HEK293T (cell line): ENCODE data around the gene ATAD3C.
"Not testable (repeated sequence)": the region's sequence is repeated elsewhere in the genome, so short reads cannot be mapped to it uniquely, and the experiment has no call there.

ENCODE experiments used
- CTCF ChIA-PET: fragments of 350-600 bp; formaldehyde crosslinking; extraction: SDS; loops from one replicate; lab custom pipeline; 2021; ENCODE audit warnings: antibody characterized with exemption, inconsistent platforms; lab: Yijun Ruan, JAX
- POLR2A ChIA-PET: fragments of 350-600 bp; formaldehyde crosslinking; extraction: SDS; loops from one replicate; lab custom pipeline; 2020; ENCODE audit warnings: antibody characterized with exemption, inconsistent platforms; lab: Yijun Ruan, JAX
- DNase-seq: peaks from one replicate; pipeline ENCODE4 v3.0.0; 2012; ENCODE audit warnings: mixed read lengths; ENCODE audit errors: extremely low spot score
- ARNT ChIP-seq: fragments of 450-650 bp; IDR thresholded peaks from 2 replicates; pipeline ENCODE4 v1.6.1; 2017; ENCODE audit warnings: mild to moderate bottlenecking
- BHLHE40 ChIP-seq: fragments of 450-650 bp; IDR thresholded peaks from 2 replicates; pipeline ENCODE4 v1.6.1; 2016; ENCODE audit warnings: mild to moderate bottlenecking, moderate library complexity, borderline replicate concordance
- CTBP1 ChIP-seq: fragments of 450-650 bp; IDR thresholded peaks from 2 replicates; pipeline ENCODE4 v1.6.1; 2016; ENCODE audit warnings: borderline replicate concordance
- ELF4 ChIP-seq: fragments of 450-650 bp; IDR thresholded peaks from 2 replicates; pipeline ENCODE4 v1.6.1; 2017; ENCODE audit warnings: antibody characterized with exemption
- FOXA1 ChIP-seq: fragments of 450-650 bp; IDR thresholded peaks from 2 replicates; pipeline ENCODE4 v1.6.1; 2016; ENCODE audit warnings: mild to moderate bottlenecking
- FOXK2 ChIP-seq: fragments of 450-650 bp; IDR thresholded peaks from 2 replicates; pipeline ENCODE4 v1.6.1; 2016; ENCODE audit warnings: mild to moderate bottlenecking
- FOXM1 ChIP-seq: fragments of 450-650 bp; IDR thresholded peaks from 2 replicates; pipeline ENCODE4 v1.6.1; 2017; ENCODE audit warnings: mild to moderate bottlenecking, borderline replicate concordance
- HDGF ChIP-seq: fragments of 450-650 bp; IDR thresholded peaks from 2 replicates; pipeline ENCODE4 v1.6.1; 2017; ENCODE audit warnings: antibody characterized with exemption, borderline replicate concordance
- L3MBTL2 ChIP-seq: fragments of 450-650 bp; conservative IDR thresholded peaks from 2 replicates; pipeline ENCODE4 v1.6.1; 2016; ENCODE audit warnings: mild to moderate bottlenecking
- LEF1 ChIP-seq: fragments of 450-650 bp; IDR thresholded peaks from 2 replicates; pipeline ENCODE4 v1.6.1; 2017; ENCODE audit warnings: mild to moderate bottlenecking, borderline replicate concordance
- NFRKB ChIP-seq: fragments of 450-650 bp; IDR thresholded peaks from 2 replicates; pipeline ENCODE4 v1.6.1; 2016; ENCODE audit warnings: mild to moderate bottlenecking, moderate library complexity
- SP1 ChIP-seq: fragments of 450-650 bp; IDR thresholded peaks from 2 replicates; pipeline ENCODE4 v1.6.1; 2017
- SUZ12 ChIP-seq: fragments of 450-650 bp; IDR thresholded peaks from 2 replicates; pipeline ENCODE4 v1.6.1; 2016; ENCODE audit warnings: mild to moderate bottlenecking
- TARDBP ChIP-seq: fragments of 450-650 bp; IDR thresholded peaks from 2 replicates; pipeline ENCODE4 v1.6.1; 2016
- ZNF384 ChIP-seq: fragments of 450-650 bp; IDR thresholded peaks from 2 replicates; pipeline ENCODE4 v1.6.1; 2016
- TF ChIP-seq, protein P1 (sequence below): fragments of 450-650 bp; IDR thresholded peaks from 2 replicates; pipeline ENCODE4 v1.6.1; 2016

ATAD3C gene

DNA sequence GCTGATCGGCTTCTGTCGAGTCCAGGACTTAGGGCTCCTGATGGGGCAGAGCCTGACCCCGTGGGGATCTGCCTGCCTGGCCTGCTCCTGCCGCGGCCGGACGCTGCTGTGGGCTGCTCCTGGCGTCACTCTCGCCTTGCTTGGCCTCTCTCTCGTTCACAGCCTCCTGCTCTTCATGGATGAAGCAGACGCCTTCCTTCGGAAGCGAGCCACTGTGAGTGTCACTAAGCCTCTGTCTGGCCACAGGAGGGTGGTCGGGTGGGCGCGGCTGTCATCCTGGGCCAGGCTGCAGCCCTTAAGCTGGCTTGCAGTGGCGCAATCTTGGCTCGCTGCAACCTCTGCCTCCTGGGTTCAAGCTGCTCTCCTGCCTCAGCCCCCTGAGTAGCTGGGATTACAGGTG, 38.2 kb downstream of the ATAD3C start:
- POLR2A ChIA-PET, result no interaction called here
- TF ChIP-seq SP1 (no peak), FOXM1 (no peak), CTBP1 (no peak), FOXK2 (no peak)
- CTCF ChIA-PET, result no interaction called here
- DNase-seq, result no peak

DNA sequence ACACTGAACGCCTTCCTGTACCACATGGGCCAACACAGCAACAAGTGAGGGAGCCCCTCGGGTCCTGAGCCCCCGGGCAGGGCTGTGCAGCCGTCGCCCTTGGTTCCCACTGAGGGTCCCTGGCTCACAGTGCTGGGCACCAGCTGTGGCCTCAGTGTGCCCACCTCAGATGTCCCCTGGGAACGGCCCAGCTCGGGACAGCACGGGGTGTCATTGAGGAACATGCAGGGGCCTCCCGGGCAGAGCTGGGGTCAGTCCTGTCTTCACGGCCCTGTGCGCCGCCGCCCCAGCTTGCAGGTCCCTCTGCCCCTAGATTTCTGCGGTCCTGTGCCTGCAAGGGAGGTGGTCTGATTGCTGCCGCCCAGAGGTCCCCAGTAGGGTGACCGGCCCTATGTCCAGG, 39.7 kb downstream of the ATAD3C start:
- TF ChIP-seq, protein P1, sequence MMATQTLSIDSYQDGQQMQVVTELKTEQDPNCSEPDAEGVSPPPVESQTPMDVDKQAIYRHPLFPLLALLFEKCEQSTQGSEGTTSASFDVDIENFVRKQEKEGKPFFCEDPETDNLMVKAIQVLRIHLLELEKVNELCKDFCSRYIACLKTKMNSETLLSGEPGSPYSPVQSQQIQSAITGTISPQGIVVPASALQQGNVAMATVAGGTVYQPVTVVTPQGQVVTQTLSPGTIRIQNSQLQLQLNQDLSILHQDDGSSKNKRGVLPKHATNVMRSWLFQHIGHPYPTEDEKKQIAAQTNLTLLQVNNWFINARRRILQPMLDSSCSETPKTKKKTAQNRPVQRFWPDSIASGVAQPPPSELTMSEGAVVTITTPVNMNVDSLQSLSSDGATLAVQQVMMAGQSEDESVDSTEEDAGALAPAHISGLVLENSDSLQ, result no peak
- TF ChIP-seq ZNF384 (no peak), SP1 (no peak), L3MBTL2 (no peak), LEF1 (no peak), BHLHE40 (no peak), CTBP1 (no peak), SUZ12 (no peak), NFRKB (no peak), HDGF (no peak), ELF4 (no peak), FOXA1 (no peak), TARDBP (no peak), ARNT (no peak), FOXK2 (no peak), FOXM1 (no peak)
- ChIA-PET POLR2A (no interaction called here), CTCF (no interaction called here)
- no peak for DNase-seq

DNA sequence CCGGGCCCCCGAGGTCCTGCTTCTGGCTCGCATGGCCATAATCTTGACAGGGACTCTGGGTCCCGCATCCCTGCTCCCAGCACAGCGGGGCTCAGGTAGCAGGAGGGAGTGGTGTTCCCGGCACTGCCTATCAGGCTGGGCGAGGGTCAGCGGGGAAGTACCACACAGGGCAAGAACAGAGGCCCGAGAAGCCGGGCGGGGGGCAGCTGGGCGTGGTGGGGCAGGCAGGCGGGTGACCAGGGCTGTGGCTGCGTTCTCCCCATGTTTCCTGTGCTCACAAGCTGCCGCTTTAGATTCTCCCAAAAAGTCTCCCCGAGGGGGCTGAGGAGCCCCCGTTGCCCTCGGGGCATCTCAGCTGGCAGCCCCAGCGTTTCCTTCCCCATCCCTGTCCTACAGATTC, 40.4 kb downstream of the ATAD3C start:
- CTCF ChIA-PET, result no interaction called here
- no peak for DNase-seq
- TF ChIP-seq, protein P1, result no peak
- no peak for TF ChIP-seq CTBP1
- POLR2A ChIA-PET, result no interaction called here

DNA sequence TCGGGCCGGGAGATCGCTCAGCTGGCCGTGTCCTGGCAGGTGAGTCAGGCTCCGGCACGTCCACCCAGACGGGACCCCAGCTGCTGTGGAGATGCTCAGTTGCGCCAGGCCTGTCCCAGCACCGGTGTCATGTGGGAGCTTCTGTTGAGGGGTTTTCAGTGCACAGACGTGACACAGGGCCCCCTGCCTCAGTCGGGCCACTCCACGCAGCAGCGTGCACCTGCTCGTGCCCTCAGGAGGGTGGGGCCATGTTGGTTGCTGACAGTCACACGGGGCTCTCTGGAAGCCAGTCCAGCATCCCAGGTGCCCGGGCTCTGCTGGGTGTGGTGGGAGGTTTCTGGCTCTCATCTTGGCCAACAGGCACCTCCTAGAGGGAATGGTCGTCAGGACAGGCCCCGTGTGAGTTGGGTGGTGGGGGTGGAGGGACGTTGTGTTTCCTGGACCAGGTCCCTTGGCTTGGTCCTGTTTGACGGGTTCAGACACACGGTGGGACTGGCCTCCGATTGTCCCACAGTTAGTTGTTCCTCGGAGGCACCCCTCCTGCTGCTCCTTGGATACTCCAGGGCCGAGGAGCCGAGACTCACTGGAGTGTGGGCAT, 41.2 kb downstream of the ATAD3C start:
- CTCF ChIA-PET, result no interaction called here
- POLR2A ChIA-PET, result no interaction called here

DNA sequence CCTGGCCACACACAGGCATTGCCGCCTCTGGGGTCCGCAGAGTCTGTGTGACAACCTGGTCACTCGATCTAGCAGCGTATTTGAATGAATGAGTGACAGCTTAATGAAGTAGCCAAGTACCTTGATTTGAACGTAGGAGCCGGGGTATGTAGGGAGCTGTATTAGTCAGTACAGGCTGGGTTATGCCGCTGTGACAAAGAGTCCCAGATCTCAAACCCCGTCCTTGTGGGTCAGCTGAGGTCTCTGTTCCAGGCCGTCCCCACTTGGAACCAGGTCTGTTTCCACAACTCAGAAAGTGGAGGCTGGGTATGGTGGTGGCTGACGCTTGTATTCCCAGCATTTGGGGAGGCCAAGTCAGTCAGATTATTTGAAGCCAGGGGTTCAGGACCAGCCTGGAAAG, 42.1 kb downstream of the ATAD3C start:
- ChIA-PET CTCF (no interaction called here), POLR2A (no interaction called here)
- no peak for DNase-seq
- TF ChIP-seq FOXM1, result no peak
- no peak for TF ChIP-seq FOXA1
- no peak for TF ChIP-seq L3MBTL2
- no peak for TF ChIP-seq ZNF384
- TF ChIP-seq, protein P1, result no peak
- TF ChIP-seq NFRKB, result no peak
- TF ChIP-seq CTBP1, result no peak

More for the DNA sequence above, 41.2 kb downstream of the ATAD3C start:
- no peak for DNase-seq
- no peak for TF ChIP-seq BHLHE40
- no peak for TF ChIP-seq HDGF
- TF ChIP-seq FOXM1, result no peak
- TF ChIP-seq SUZ12, result no peak
- no peak for TF ChIP-seq LEF1
- no peak for TF ChIP-seq FOXA1
- TF ChIP-seq TARDBP, result no peak
- TF ChIP-seq ARNT, result no peak
- TF ChIP-seq ZNF384, result no peak

DNA sequence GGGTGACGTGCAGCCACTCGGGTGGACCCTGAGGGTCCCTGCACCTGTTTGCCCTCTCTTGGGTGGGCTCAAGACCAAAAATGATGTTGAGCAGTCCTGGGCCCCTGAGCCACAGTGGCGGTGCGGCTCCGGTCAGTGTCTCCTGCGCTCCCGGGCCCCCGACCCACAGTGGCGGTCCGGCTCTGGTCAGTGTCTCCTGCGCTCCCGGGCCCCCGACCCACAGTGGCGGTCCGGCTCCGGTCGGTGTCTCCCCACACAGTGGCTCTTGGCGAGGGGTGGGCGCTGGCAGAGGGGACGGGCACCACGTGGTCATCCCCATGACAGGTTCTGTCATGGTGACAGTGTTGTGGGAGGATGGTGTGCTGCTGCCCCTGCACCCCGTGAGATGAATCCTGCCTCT, 44.8 kb downstream of the ATAD3C start:
- POLR2A ChIA-PET, CTCF ChIA-PET, DNase-seq: not testable (repeated sequence)

DNA sequence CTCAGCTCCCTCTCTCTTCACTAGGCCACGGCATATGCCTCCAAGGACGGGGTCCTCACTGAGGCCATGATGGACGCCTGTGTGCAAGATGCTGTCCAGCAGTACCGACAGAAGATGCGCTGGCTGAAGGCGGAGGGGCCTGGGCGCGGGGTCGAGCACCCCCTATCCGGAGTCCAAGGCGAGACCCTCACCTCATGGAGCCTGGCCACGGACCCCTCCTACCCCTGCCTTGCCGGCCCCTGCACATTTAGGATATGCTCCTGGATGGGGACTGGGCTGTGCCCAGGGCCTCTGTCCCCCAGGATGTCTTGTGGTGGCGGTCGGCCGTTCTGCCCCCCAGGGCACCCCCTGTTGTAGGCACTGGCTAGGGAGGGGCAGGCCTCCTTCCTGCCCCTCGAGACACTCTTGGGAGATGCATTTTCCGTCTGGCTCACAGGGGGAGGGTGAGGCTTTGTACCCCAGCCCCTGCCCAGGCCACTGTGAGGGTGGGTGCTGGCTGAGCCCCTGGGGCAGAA, 46.0 kb downstream of the ATAD3C start:
- DNase-seq, POLR2A ChIA-PET, CTCF ChIA-PET: not testable (repeated sequence)
